ENCODE measurements around the gene PNKP. TPM values are rescaled to one million over a fixed set of nuclear protein-coding genes. Genes with fewer than 3 reads are reported as not detected.

The PNKP gene
- total RNA-seq, 1 donor = 40.2 TPM

- no peak for DNase-seq (ENCODE audit: low read depth)
- peak; percentile 37 for TF ChIP-seq CTCF (IDR thresholded peaks at IDR 0.05; ENCODE audit: insufficient read depth, low read depth, low read length)
These were observed 4.8 kb downstream of the PNKP start for GRCh38 chr19:49862391-49863253.

GRCh38 chr19:49861541-49862378 is 5.6 kb downstream of the PNKP start:
- TF ChIP-seq CTCF (IDR thresholded peaks at IDR 0.05; ENCODE audit: insufficient read depth, low read depth, low read length) = no peak
- DNase-seq (ENCODE audit: low read depth) = no peak
- H3K4me3 ChIP-seq (ENCODE audit: low read depth, low read length) = no peak overlapping the region

More at GRCh38 chr19:49862391-49863253, 4.8 kb downstream of the PNKP start:
- no peak overlapping the region for H3K4me3 ChIP-seq (ENCODE audit: low read depth, low read length)

GRCh38 chr19:49861107-49861506 is 6.3 kb downstream of the PNKP start:
- H3K4me3 ChIP-seq (ENCODE audit: low read depth, low read length) = no peak overlapping the region
- DNase-seq (ENCODE audit: low read depth) = no peak
- TF ChIP-seq CTCF (IDR thresholded peaks at IDR 0.05; ENCODE audit: insufficient read depth, low read depth, low read length) = no peak

- no peak overlapping the region for H3K4me3 ChIP-seq (ENCODE audit: low read depth, low read length)
- DNase-seq (ENCODE audit: low read depth) = no peak
- no peak for TF ChIP-seq CTCF (IDR thresholded peaks at IDR 0.05; ENCODE audit: insufficient read depth, low read depth, low read length)
These were observed 6.9 kb downstream of the PNKP start for GRCh38 chr19:49860336-49861102.

GRCh38 chr19:49859682-49860335 is 7.6 kb downstream of the PNKP start:
- H3K4me3 ChIP-seq (ENCODE audit: low read depth, low read length) = no peak overlapping the region
- no peak for TF ChIP-seq CTCF (IDR thresholded peaks at IDR 0.05; ENCODE audit: insufficient read depth, low read depth, low read length)
- DNase-seq (ENCODE audit: low read depth) = no peak
